Heart left ventricle (tissue), 16 donors: ENCODE data around the gene PI4K2B. TPM values are rescaled to one million over a fixed set of nuclear protein-coding genes. Genes with fewer than 3 reads are reported as not detected.
A peak's percentile ranks its signal among the peaks of the same experiment; 100 is the strongest.

Experiments
- ATAC-seq, 4 donors: fragments of 200-7000 bp; cut with Tn5 transposase; one replicate each; pipeline ENCODE4 v1.9.1; 2020 to 2022; ENCODE audit warnings: moderate library complexity in 4 of 4, mild to moderate bottlenecking in 3 of 4, moderate number of reproducible peaks in 1 of 4
- DNase-seq, 5 donors: peaks; one replicate each; pipeline ENCODE4 v3.0.0-alpha.2; 2020
- H3K27ac ChIP-seq, 12 donors: fragments of 200-600 bp; sonication (generic) in 4 of 12; one replicate each; pipeline versions ENCODE4 v1.5.0 to v1.8.0; 2016 to 2022; ENCODE audit warnings: mild to moderate bottlenecking in 2 of 12
- H3K27me3 ChIP-seq, 9 donors: fragments of 200-600 bp; sonication (generic) in 2 of 9; one replicate each; pipeline versions ENCODE4 v1.5.1 to v1.8.0; 2016 to 2022; ENCODE audit warnings: mild to moderate bottlenecking in 3 of 9
- H3K36me3 ChIP-seq, 9 donors: fragments of 200-600 bp; sonication (generic) in 2 of 9; one replicate each; pipeline versions ENCODE4 v1.5.0 to v1.8.0; 2018 to 2022; ENCODE audit warnings: mild to moderate bottlenecking in 2 of 9
- H3K4me1 ChIP-seq, 12 donors: fragments of 200-600 bp; sonication (generic) in 4 of 12; one replicate each; pipeline versions ENCODE4 v1.5.0 to v1.8.0; 2016 to 2022; ENCODE audit warnings: mild to moderate bottlenecking in 3 of 12
- H3K4me3 ChIP-seq, 12 donors: fragments of 200-600 bp; sonication (generic) in 4 of 12; one replicate each; pipeline versions ENCODE4 v1.5.0 to v1.8.0; 2017 to 2022; ENCODE audit warnings: mild to moderate bottlenecking in 9 of 12, moderate library complexity in 4 of 12
- H3K9me3 ChIP-seq, 12 donors: fragments of 200-600 bp; sonication (generic) in 4 of 12; one replicate each; pipeline versions ENCODE4 v1.5.0 to v1.8.0; 2016 to 2022; ENCODE audit warnings: mild to moderate bottlenecking in 1 of 12
- POLR2A ChIP-seq, 2 donors: fragments of 450-650 bp; IDR thresholded peaks; one replicate each; pipeline ENCODE4 v1.6.1; 2017; ENCODE audit warnings: antibody characterized with exemption in 2 of 2, mild to moderate bottlenecking in 2 of 2, moderate library complexity in 2 of 2
- WGBS, 4 donors: extraction: QIAGEN DNeasy Blood & Tissue Kit in 2 of 4; methylation state at CpG; one replicate each; pipeline versions ENCODE4 v1.1.5 to v1.1.7; 2013 to 2018; 5-methylcytosine and 5-hydroxymethylcytosine counted together
- intact Hi-C, 10 donors: fragments of 100-400 bp; cut with DNase I; formaldehyde crosslinking; loops; one replicate each; pipeline versions ENCODE4 v1.11.1 to v1.14.2; 2022
- polyA plus RNA-seq, 2 donors: library from polyadenylated mRNA; stranded (reverse); fragments of 200-250 nt; gene quantifications; one replicate each; pipeline ENCODE4 v1.2.3, GENCODE V29; 2013
- total RNA-seq, 9 donors: library from RNA; depleted of rRNA in 2 of 9; stranded (reverse); fragments of >200 nt in 2 of 9; fragmentation: NEBNext Ultra II Directional in 3 of 9; extraction: Animal tissue kit (Norgen Biotek cat#: 25700) in 3 of 9; gene quantifications; one replicate each; pipeline versions ENCODE4 v1.1.0 to v1.2.4, GENCODE V29; 2016 to 2023
- TF ChIP-seq, protein P1 (sequence below), 12 donors: fragments of 200-600 bp; sonication (generic) in 4 of 12; IDR thresholded peaks; one replicate each; pipeline versions ENCODE4 v1.5.0 to v1.8.0; 2018 to 2022; ENCODE audit warnings: antibody characterized with exemption in 12 of 12, mild to moderate bottlenecking in 5 of 12
- donor health status: ischemic (EF 13 %, LVEDD 7.1; RV severe dilation, severe dysfunction).
- donor health status: healthy with polysubstance abuse.
- donor health status: DM: no; HTN: yes; CAD: no.
- donor health status: DM: no; HTN: no; CAD: no.
- donor health status: ischemic (EF 25% LVEDD 6.9; RV normal size, moderate dysfunction).
- donor health status: ischemic (EF 25% LVEDD 5.7; RV mildly dilated, moderate dysfunction).
- donor health status: healthy.
- donor health status: DM: yes; HTN: yes; CAD: no.
- donor health status: ischemic (EF 35%, LVEDD 5.7; RV mildly dilated, moderate dysfunction).
- donor health status: nonischemic (EF 11% LVEDD 7.7; RV severe dilation, severe dysfunction).
- donor health status: DM: yes; HTN: yes; CAD: no.
- donor health status: PGD.
- donor health status: ischemic (EF 29% LVEDD 5.4; RV normal size, mild dysfunction).
- donor health status: nonischemic (EF 23%, LVEDD 6.1; RV moderate dilation, normal function).

PI4K2B gene
- total and polyA plus RNA-seq, 11 donors: 1.3 to 6.8 (median 2.6) TPM

DNA sequence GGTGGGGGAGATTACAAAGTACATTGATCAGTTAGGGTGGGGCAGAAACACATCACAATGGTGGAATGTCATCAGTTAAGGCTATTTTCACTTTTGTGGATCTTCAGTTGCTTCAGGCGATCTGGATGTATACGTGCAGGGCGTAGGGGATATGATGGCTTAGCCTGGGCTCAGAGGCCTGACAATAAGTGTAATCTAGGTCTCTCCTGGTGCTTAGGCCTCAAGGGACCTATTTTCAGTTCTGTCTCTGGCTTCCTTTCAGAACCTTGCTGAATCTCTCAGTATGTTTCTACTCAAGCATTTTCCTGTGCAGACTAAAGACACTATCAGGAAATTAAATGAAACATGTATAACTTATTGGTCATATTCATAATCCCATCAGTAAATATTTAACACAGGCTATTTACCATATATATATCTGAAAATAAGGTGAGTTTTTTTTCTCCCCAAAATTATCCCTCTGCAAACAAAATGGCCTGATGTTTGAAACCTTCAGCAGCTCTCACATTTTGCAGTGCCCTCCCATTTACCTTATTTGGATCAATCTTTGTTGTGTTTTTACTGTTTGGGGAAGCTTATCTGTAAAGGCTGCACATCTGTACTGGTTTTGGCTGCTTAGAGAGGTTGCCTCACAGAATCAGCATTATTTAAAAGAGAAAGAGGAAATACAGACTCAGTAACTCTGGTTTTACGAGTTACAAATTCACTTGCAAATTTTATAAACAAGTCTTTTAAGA, 76.4 kb downstream of the PI4K2B start:
- ATAC-seq: no peak

DNA sequence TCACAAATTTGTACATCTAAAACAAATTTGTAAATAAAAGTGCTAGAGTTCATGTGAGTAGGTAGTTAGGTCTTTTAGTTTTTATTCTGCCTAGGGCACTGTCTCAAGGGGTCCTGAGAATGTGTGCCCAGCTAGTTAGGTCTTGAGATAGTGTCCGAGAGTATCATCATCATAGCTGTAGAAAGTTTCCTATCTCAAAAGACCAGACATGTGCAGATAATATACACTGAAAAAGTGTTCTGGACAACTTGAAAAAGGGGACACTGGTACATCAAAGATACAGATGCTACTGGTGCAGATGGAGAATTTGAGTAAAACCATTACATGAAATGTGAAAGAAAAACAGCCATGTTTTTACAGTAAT, 77.0 kb downstream of the PI4K2B start:
- H3K27ac ChIP-seq: peak overlapping the region in 1 of 12 donors; percentile 55
- TF ChIP-seq, protein P1, sequence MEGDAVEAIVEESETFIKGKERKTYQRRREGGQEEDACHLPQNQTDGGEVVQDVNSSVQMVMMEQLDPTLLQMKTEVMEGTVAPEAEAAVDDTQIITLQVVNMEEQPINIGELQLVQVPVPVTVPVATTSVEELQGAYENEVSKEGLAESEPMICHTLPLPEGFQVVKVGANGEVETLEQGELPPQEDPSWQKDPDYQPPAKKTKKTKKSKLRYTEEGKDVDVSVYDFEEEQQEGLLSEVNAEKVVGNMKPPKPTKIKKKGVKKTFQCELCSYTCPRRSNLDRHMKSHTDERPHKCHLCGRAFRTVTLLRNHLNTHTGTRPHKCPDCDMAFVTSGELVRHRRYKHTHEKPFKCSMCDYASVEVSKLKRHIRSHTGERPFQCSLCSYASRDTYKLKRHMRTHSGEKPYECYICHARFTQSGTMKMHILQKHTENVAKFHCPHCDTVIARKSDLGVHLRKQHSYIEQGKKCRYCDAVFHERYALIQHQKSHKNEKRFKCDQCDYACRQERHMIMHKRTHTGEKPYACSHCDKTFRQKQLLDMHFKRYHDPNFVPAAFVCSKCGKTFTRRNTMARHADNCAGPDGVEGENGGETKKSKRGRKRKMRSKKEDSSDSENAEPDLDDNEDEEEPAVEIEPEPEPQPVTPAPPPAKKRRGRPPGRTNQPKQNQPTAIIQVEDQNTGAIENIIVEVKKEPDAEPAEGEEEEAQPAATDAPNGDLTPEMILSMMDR (IDR thresholded peaks at IDR 0.05): no peak
- TF ChIP-seq POLR2A (IDR thresholded peaks at IDR 0.05): no peak
- intact Hi-C loops: loop anchor here in 7 of 10 donors (5.0 to 10.0 kb wide), 7 partner anchors 67 to 728 kb away; partner anchors contain the start of genes DHX15 (in 2 of the 7), PI4K2B (in 2 of the 7), ANAPC4 (in 1 of the 7) and SEPSECS (in 1 of the 7)

More for the DNA sequence above, 76.4 kb downstream of the PI4K2B start:
- Histone ChIP-seq H3K27ac (peak overlapping the region in 1 of 12 donors; percentile 55), H3K27me3 (no peaks in the 10 kb centered on the region), H3K4me1 (peaks cover 0 to 17% (median 9%) of the 10 kb centered on the region in 12 donors), H3K9me3 (no peaks in the 10 kb centered on the region), H3K36me3 (peaks cover 0 to 9% (median 3%) of the 10 kb centered on the region in 9 donors), H3K4me3 (peak overlapping the region in 1 of 12 donors; percentile 23)
- TF ChIP-seq, protein P1 (IDR thresholded peaks at IDR 0.05): no peak
- no peak for TF ChIP-seq POLR2A (IDR thresholded peaks at IDR 0.05)
- no peak for DNase-seq
- intact Hi-C loops: loop anchor here in 7 of 10 donors (5.0 to 10.0 kb wide), 7 partner anchors 67 to 728 kb away; partner anchors contain the start of genes DHX15 (in 2 of the 7), PI4K2B (in 2 of the 7), ANAPC4 (in 1 of the 7) and SEPSECS (in 1 of the 7)
- 72 to 79% (median 73%) methylated on average over 4 of the region's 4 CpGs for WGBS, 4 donors

DNA sequence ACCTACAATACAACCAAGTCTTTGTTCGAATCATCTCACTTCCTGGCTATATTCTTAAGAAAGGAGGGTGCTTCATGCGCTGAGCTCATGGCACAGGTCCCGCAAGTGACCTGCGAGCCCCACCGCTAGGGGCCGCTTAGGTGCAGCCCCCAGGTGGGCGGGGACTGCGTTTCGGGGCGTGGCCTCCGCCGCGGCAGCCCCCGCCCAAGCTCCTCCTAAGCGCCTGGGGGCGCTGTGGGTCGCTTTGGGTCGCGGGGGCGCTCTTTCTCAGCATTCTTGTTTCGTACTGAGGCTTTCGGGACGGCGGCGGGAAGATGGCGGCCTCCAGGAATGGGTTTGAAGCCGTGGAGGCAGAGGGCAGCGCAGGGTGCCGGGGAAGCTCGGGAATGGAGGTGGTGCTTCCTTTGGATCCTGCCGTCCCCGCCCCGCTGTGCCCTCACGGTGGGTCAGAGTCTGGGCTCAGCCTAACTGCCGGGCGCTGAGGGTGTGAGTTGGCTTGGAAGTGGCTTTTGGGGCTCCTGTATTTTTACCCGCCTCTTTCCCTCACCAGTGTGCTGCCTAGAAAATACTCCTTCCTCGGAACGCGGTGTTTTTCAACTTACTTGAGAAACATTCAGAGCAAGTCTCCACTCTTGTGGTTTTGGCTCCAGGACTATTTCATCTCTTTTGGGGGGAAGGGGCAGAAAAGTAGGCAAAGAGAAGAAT, 78.8 kb downstream of the PI4K2B start, which contains the start of gene ZCCHC4:
TSS of gene ZCCHC4 (plus strand) at position 279 of the 705 bp plus-strand sequence. CDS start at position 315, 36 bp downstream.
- WGBS, 4 donors: 1% methylated on average over 21 to 40 of the region's 40 CpGs
- Histone ChIP-seq H3K4me3 (peak within 1 kb of the TSS; percentile 42 to 87 (median 78)), H3K36me3 (peaks cover 0 to 32% (median 18%) of the 10 kb centered on the region in 9 donors), H3K27ac (peak within 1 kb of the TSS in 11 of 12 donors; percentile 47 to 81 (median 69)), H3K9me3 (no peaks in the 10 kb centered on the region), H3K4me1 (peaks cover 0 to 17% (median 9%) of the 10 kb centered on the region in 12 donors), H3K27me3 (no peaks in the 10 kb centered on the region)
- TF ChIP-seq, protein P1 (IDR thresholded peaks at IDR 0.05): peak; percentile 95 to 100 (median 99)
- TF ChIP-seq POLR2A (IDR thresholded peaks at IDR 0.05): peak in 1 of 2 donors; percentile 54
- peak; percentile 97 to 99 (median 98) for ATAC-seq
- DNase-seq: peak; percentile 89 to 95 (median 91)
- intact Hi-C loops: loop anchor here in 8 of 10 donors (1.0 to 10.0 kb wide), 11 partner anchors 64 to 730 kb away; partner anchors contain the start of genes PI4K2B (in 5 of the 8), SEPSECS (in 3 of the 8), ANAPC4 (in 2 of the 8) and DHX15 (in 2 of the 8)

More for the DNA sequence above, 77.0 kb downstream of the PI4K2B start:
- DNase-seq (no peak), ATAC-seq (no peak)
- H3K9me3 ChIP-seq: no peaks in the 10 kb centered on the region
- WGBS, 4 donors: 64 to 79% (median 66%) methylated on average over 1 of the region's 1 CpG
- peak overlapping the region in 1 of 12 donors; percentile 23 for H3K4me3 ChIP-seq
- H3K27me3 ChIP-seq: no peaks in the 10 kb centered on the region
- peaks cover 0 to 14% (median 8%) of the 10 kb centered on the region in 9 donors for H3K36me3 ChIP-seq
- H3K4me1 ChIP-seq: peaks cover 0 to 17% (median 9%) of the 10 kb centered on the region in 12 donors
